Brain microvascular endothelial cell (primary cell): ENCODE measurements around the gene CCDC187.
"Not testable (repeated sequence)": the region's sequence is repeated elsewhere in the genome, so short reads cannot be mapped to it uniquely, and the experiment has no call there.

ENCODE experiments used
- DNase-seq: peaks from one replicate; pipeline ENCODE4 v3.0.0-alpha.2; 2020
- H3K27ac ChIP-seq: fragments of 250-450 bp; sonication (Bioruptor Pico); 2 replicates; pipeline ENCODE4 v1.5.1; 2020; ENCODE audit warnings: mild to moderate bottlenecking, moderate library complexity
- H3K27me3 ChIP-seq: fragments of 250-450 bp; sonication (Bioruptor Pico); replicated peaks from 2 replicates; pipeline ENCODE4 v1.5.1; 2020; ENCODE audit warnings: mild to moderate bottlenecking
- H3K36me3 ChIP-seq: fragments of 250-450 bp; sonication (Bioruptor Pico); replicated peaks from 2 replicates; pipeline ENCODE4 v1.5.1; 2020; ENCODE audit warnings: mild to moderate bottlenecking
- H3K4me3 ChIP-seq: 2 replicates; pipeline ENCODE4 v1.5.1; 2011; ENCODE audit warnings: low read depth, mild to moderate bottlenecking, control low read depth, low read length, moderate library complexity
- in situ Hi-C: cut with HindIII; loops from 2 replicates; pipeline ENCODE4 v1.10.0; 2017; ENCODE audit warnings: low sequenced_read_pairs, low pct_ligation_motif_present
- TF ChIP-seq, protein P1 (sequence below): IDR thresholded peaks from 2 replicates; pipeline ENCODE4 v1.5.1; 2011; ENCODE audit warnings: low read depth, mild to moderate bottlenecking, moderate library complexity, low read length, control low read depth, inconsistent platforms; ENCODE audit errors: missing control alignments

The CCDC187 gene

DNA sequence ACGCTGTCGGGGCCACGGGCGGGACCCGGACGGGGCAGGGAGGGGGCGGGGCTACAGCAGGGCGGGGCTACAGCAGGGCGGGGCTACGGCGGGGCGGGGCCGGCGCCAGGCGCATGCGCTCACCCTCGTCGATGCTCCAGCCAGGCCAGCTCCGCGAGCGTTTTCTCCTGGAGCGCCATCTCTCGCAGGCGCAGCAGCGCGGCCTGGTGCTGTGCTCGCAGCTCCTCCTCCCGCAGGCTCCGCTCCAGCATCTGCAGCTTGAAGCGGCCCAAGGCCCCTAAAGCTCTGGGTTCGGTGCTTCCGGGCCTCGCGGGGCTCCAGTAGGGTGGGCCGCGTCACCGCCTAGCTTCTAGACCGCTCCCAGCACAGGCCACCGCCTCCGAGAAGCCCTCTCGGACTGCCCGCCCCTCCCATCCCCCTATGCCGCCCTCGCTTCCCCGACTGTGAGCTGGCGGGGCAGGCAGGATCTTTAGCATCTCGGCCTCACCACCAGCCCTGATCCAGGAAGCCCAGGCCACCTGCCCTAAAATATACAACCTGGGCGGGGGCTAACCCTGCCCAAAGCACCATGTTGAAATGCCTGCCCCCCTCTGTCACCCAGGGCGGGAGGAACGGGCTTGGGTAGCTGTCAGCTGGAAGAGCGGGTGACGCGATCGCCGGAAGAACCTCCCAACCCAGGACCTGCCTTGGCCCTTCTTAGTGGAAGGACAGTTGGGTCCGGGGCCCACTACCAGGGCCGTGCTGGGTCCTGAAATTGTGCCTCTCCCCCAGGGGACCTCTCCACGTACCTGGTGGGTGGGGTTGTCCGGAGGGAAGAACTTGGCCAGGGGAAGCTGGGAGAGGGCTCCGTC lies 36.4 kb downstream of the CCDC187 start:
- Histone ChIP-seq H3K27ac (no peak overlapping the region), H3K36me3 (no peaks in the 10 kb centered on the region), H3K27me3 (peaks cover 11% of the 10 kb centered on the region), H3K4me3 (peak overlapping the region; percentile 52)
- in situ Hi-C loops, result no loop called here
- TF ChIP-seq, protein P1, sequence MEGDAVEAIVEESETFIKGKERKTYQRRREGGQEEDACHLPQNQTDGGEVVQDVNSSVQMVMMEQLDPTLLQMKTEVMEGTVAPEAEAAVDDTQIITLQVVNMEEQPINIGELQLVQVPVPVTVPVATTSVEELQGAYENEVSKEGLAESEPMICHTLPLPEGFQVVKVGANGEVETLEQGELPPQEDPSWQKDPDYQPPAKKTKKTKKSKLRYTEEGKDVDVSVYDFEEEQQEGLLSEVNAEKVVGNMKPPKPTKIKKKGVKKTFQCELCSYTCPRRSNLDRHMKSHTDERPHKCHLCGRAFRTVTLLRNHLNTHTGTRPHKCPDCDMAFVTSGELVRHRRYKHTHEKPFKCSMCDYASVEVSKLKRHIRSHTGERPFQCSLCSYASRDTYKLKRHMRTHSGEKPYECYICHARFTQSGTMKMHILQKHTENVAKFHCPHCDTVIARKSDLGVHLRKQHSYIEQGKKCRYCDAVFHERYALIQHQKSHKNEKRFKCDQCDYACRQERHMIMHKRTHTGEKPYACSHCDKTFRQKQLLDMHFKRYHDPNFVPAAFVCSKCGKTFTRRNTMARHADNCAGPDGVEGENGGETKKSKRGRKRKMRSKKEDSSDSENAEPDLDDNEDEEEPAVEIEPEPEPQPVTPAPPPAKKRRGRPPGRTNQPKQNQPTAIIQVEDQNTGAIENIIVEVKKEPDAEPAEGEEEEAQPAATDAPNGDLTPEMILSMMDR, result peak; percentile 52
- DNase-seq, result peak; percentile 66

DNA sequence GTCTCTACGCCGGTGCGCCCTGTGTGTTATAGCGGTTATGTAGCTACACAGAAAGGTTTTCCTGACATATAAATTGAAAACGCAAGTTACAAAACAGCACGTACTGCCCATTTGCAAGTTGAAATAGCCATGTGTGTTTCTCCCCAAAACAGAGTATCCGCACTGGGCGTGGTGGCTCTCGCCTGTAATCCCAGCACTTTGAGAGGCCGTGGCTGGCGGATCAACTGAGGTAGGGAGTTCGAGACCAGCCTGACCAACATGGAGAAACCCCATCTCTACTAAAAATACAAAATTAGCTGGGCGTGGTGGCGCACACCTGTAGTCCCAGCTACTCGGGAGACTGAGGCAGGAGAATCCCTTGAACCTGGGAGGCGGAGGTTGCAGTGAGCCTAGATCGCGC lies 37.3 kb downstream of the CCDC187 start:
- H3K27ac ChIP-seq, H3K4me3 ChIP-seq, H3K27me3 ChIP-seq, DNase-seq, in situ Hi-C loops, H3K36me3 ChIP-seq: not testable (repeated sequence)

GRCh38 chr9:136265561-136266355 lies 38.1 kb downstream of the CCDC187 start:
- H3K36me3 ChIP-seq, result no peaks in the 10 kb centered on the region
- in situ Hi-C loops, result no loop called here
- no peak overlapping the region for H3K27ac ChIP-seq
- peaks cover 9% of the 10 kb centered on the region for H3K27me3 ChIP-seq
- DNase-seq, result no peak
- TF ChIP-seq, protein P1, result no peak
- no peak overlapping the region for H3K4me3 ChIP-seq

GRCh38 chr9:136264441-136265405 lies 39.2 kb downstream of the CCDC187 start:
- Histone ChIP-seq H3K27ac (no peak overlapping the region), H3K27me3 (peaks cover 9% of the 10 kb centered on the region), H3K4me3 (no peak overlapping the region), H3K36me3 (no peaks in the 10 kb centered on the region)
- no peak for DNase-seq
- TF ChIP-seq, protein P1, result no peak
- in situ Hi-C loops, result no loop called here

- no peak overlapping the region for H3K27ac ChIP-seq
- TF ChIP-seq, protein P1, result peak; percentile 38
- peaks cover 4% of the 10 kb centered on the region for H3K27me3 ChIP-seq
Measured at GRCh38 chr9:136264031-136264430, 39.9 kb downstream of the CCDC187 start.

More at GRCh38 chr9:136264031-136264430, 39.9 kb downstream of the CCDC187 start:
- in situ Hi-C loops, result no loop called here
- no peaks in the 10 kb centered on the region for H3K36me3 ChIP-seq
- no peak overlapping the region for H3K4me3 ChIP-seq
- DNase-seq, result no peak
